Iris pigment epithelial cell (primary cell): ENCODE data around the gene PDE4B.
"Not testable (repeated sequence)": the region's sequence is repeated elsewhere in the genome, so short reads cannot be mapped to it uniquely, and the experiment has no call there.

ENCODE experiments used
- DNase-seq: peaks from one replicate; pipeline ENCODE4 v3.0.0-alpha.2; 2011; ENCODE audit warnings: low read depth

PDE4B gene

GRCh38 chr1:66055092-66055491, 262.4 kb downstream of the PDE4B start:
- DNase-seq = no peak

- not testable (repeated sequence) for DNase-seq
These were observed 264.8 kb downstream of the PDE4B start for GRCh38 chr1:66057448-66057847.

- DNase-seq = no peak
These were observed 265.9 kb downstream of the PDE4B start for GRCh38 chr1:66058558-66058957.

- DNase-seq = not testable (repeated sequence)
These were observed 274.5 kb downstream of the PDE4B start for GRCh38 chr1:66067219-66067618.

GRCh38 chr1:66069976-66070876, 277.5 kb downstream of the PDE4B start:
- DNase-seq = no peak

- no peak for DNase-seq
These were observed 280.7 kb downstream of the PDE4B start for GRCh38 chr1:66073388-66073787.

- DNase-seq = no peak
These were observed 281.5 kb downstream of the PDE4B start for GRCh38 chr1:66074147-66074546.

GRCh38 chr1:66078412-66078811, 285.7 kb downstream of the PDE4B start:
- DNase-seq = no peak

- DNase-seq = no peak
These were observed 290.3 kb downstream of the PDE4B start for GRCh38 chr1:66083003-66083402.

GRCh38 chr1:66084442-66084841, 291.7 kb downstream of the PDE4B start:
- DNase-seq = no peak

GRCh38 chr1:66085600-66085999, 292.9 kb downstream of the PDE4B start:
- DNase-seq = no peak

GRCh38 chr1:66088787-66089186, 296.1 kb downstream of the PDE4B start:
- DNase-seq = no peak

- DNase-seq = peak; percentile 1
These were observed 298.3 kb downstream of the PDE4B start for GRCh38 chr1:66090859-66091457.

- no peak for DNase-seq
These were observed 302.5 kb downstream of the PDE4B start for GRCh38 chr1:66095190-66095589.

GRCh38 chr1:66100959-66101358, 308.3 kb downstream of the PDE4B start:
- DNase-seq = not testable (repeated sequence)

- DNase-seq = not testable (repeated sequence)
These were observed 311.4 kb downstream of the PDE4B start for GRCh38 chr1:66104076-66104475.

- no peak for DNase-seq
These were observed 315.9 kb downstream of the PDE4B start for GRCh38 chr1:66108624-66109023.

GRCh38 chr1:66112744-66113400, 320.2 kb downstream of the PDE4B start:
- no peak for DNase-seq

GRCh38 chr1:66119148-66119547, 326.5 kb downstream of the PDE4B start:
- no peak for DNase-seq

- DNase-seq = no peak
These were observed 332.0 kb downstream of the PDE4B start for GRCh38 chr1:66124670-66125069.

GRCh38 chr1:66128641-66129040, 335.9 kb downstream of the PDE4B start:
- DNase-seq = not testable (repeated sequence)

- no peak for DNase-seq
These were observed 339.6 kb downstream of the PDE4B start for GRCh38 chr1:66132324-66132723.

GRCh38 chr1:66134004-66134403, 341.3 kb downstream of the PDE4B start:
- DNase-seq = no peak
